Endothelial cell of umbilical vein (primary cell): ENCODE results near the gene DDX39A. TPM values are rescaled to one million over a fixed set of nuclear protein-coding genes. Genes with fewer than 3 reads are reported as not detected.

ENCODE experiments used
- BruUV-seq: library from RNA; stranded (reverse); fragments of 400-500 nt; replicated peaks from 2 replicates; lab custom pipeline; 2021; lab: Mats Ljungman, UMichigan
- CTCF ChIA-PET: fragments of 300-600, 350-600 bp; sonication (Branson Sonifier 250); formaldehyde crosslinking; loops from one replicate; lab custom pipeline; 2021; ENCODE audit warnings: antibody characterized with exemption, inconsistent platforms; lab: Charles Lee
- POLR2A ChIA-PET: fragments of 300-600, 350-600 bp; sonication (Branson Sonifier 250); formaldehyde crosslinking; loops from one replicate; lab custom pipeline; 2021; ENCODE audit warnings: antibody characterized with exemption, inconsistent platforms; lab: Charles Lee
- DNase-seq: peaks from one replicate; pipeline ENCODE4 v3.0.0-alpha.2; 2011; ENCODE audit warnings: low read depth, low spot score
- FAIRE-seq: peaks from 2 replicates; lab custom pipeline; 2011; peaks lifted over from hg19 to GRCh38; lab: Jason Lieb, UNC
- H2AFZ ChIP-seq: 2 replicates; pipeline ENCODE4 v1.6.0; 2012; ENCODE audit warnings: low read depth, low read length, control low read depth, inconsistent platforms
- H3K27ac ChIP-seq: 2 replicates; pipeline ENCODE4 v1.5.1; 2011; ENCODE audit warnings: low read depth, mild to moderate bottlenecking, control low read depth, low read length, moderate library complexity; ENCODE audit not compliant: insufficient read depth
- H3K27me3 ChIP-seq, 2 experiments: 2 replicates each; pipeline versions ENCODE4 v1.6.0 to v1.6.1; 2011; ENCODE audit warnings: low read length in 2 of 2, mixed read lengths in 1 of 2; ENCODE audit not compliant: control insufficient read depth in 2 of 2, insufficient read depth in 2 of 2
- H3K36me3 ChIP-seq, 2 experiments: 2 replicates in 1 of 2; 3 replicates in 1 of 2; pipeline ENCODE4 v1.5.1; 2011; ENCODE audit warnings: low read length in 2 of 2, mild to moderate bottlenecking in 1 of 2, moderate library complexity in 1 of 2; ENCODE audit not compliant: control insufficient read depth in 2 of 2, insufficient read depth in 2 of 2; ENCODE audit errors: extremely low read depth in 1 of 2
- H3K4me1 ChIP-seq: 3 replicates; pipeline ENCODE4 v1.5.1; 2011; ENCODE audit warnings: mild to moderate bottlenecking, low read length; ENCODE audit not compliant: control insufficient read depth, insufficient read depth; ENCODE audit errors: extremely low read depth
- H3K4me2 ChIP-seq: 2 replicates; pipeline ENCODE4 v1.6.1; 2011; ENCODE audit warnings: low read length, control low read depth, mixed read lengths; ENCODE audit not compliant: insufficient read depth
- H3K4me3 ChIP-seq, 3 experiments: fragments of 200-600 bp in 1 of 3; sonication (generic), shearing (Covaris generic) in 1 of 3; replicated peaks in 1 of 3; 2 replicates each; pipeline ENCODE4 v1.5.1; 2011 to 2016; ENCODE audit warnings: control low read depth in 3 of 3, low read length in 3 of 3, mild to moderate bottlenecking in 2 of 3, inconsistent platforms in 1 of 3, low read depth in 1 of 3, moderate library complexity in 1 of 3; ENCODE audit not compliant: insufficient read depth in 1 of 3
- H3K79me2 ChIP-seq: 2 replicates; pipeline ENCODE4 v1.6.0; 2012; ENCODE audit warnings: low read length, inconsistent platforms; ENCODE audit not compliant: control insufficient read depth, insufficient read depth
- H3K9ac ChIP-seq: replicated peaks from 2 replicates; pipeline ENCODE3; 2011; ENCODE audit warnings: low read length, control low read depth; ENCODE audit not compliant: insufficient read depth; ENCODE audit errors: extremely low read depth
- H3K9me1 ChIP-seq: replicated peaks from 3 replicates; pipeline ENCODE4 v1.6.0; 2011; ENCODE audit warnings: mild to moderate bottlenecking, low read length; ENCODE audit not compliant: control insufficient read depth, insufficient read depth; ENCODE audit errors: extremely low read depth
- H3K9me3 ChIP-seq: replicated peaks from 2 replicates; pipeline ENCODE4 v1.5.1; 2012; ENCODE audit warnings: low read length, inconsistent platforms; ENCODE audit not compliant: control insufficient read depth, insufficient read depth
- H4K20me1 ChIP-seq: replicated peaks from 2 replicates; pipeline ENCODE3; 2011; ENCODE audit warnings: mild to moderate bottlenecking, low read length; ENCODE audit not compliant: control insufficient read depth, insufficient read depth; ENCODE audit errors: extremely low read depth
- CTCF ChIP-seq, 2 donors: IDR thresholded peaks; 1 replicate in 1 of 2; 2 replicates in 1 of 2; pipeline ENCODE4 v1.5.1; 2011; ENCODE audit warnings: low read length in 2 of 2, mild to moderate bottlenecking in 2 of 2, moderate library complexity in 2 of 2, control low read depth in 1 of 2, inconsistent platforms in 1 of 2, low read depth in 1 of 2; ENCODE audit not compliant: insufficient read depth in 1 of 2; ENCODE audit errors: extremely low read depth in 1 of 2
- EZH2 ChIP-seq: IDR thresholded peaks from 2 replicates; pipeline ENCODE4 v1.6.1; 2012; ENCODE audit warnings: borderline replicate concordance, low read depth, mild to moderate bottlenecking, moderate library complexity, low read length, inconsistent platforms; ENCODE audit not compliant: severe bottlenecking
- FOS ChIP-seq: IDR thresholded peaks from 2 replicates; pipeline ENCODE4 v1.6.1; 2011; ENCODE audit warnings: mild to moderate bottlenecking, low read length, moderate library complexity, borderline replicate concordance; ENCODE audit not compliant: insufficient read depth
- JUN ChIP-seq: IDR thresholded peaks from 2 replicates; pipeline ENCODE4 v1.6.1; 2011; ENCODE audit warnings: borderline replicate concordance, low read depth; ENCODE audit not compliant: insufficient read length, insufficient read depth
- MAX ChIP-seq: IDR thresholded peaks from 2 replicates; pipeline ENCODE4 v1.6.1; 2011; ENCODE audit not compliant: insufficient read depth, insufficient read length
- POLR2AphosphoS5 ChIP-seq: IDR thresholded peaks from 2 replicates; pipeline ENCODE4 v1.6.1; 2012; ENCODE audit warnings: low read depth, mild to moderate bottlenecking, control low read depth, low read length, moderate library complexity; ENCODE audit not compliant: insufficient read depth
- dilution Hi-C: fragments of 300-500 bp; cut with MboI; formaldehyde crosslinking; loops from one replicate; pipeline ENCODE4 v1.15.0; 2019; ENCODE audit warnings: low sequenced_read_pairs; ENCODE audit not compliant: extremely low pct_ligation_motif_present
- intact Hi-C: fragments of 100-400 bp; cut with micrococcal nuclease; formaldehyde crosslinking; loops from one replicate; pipeline ENCODE4 v1.10.0; 2022
- polyA plus RNA-seq, 4 experiments: library from polyadenylated mRNA; depleted of rRNA in 3 of 4; stranded (reverse) in 3 of 4; unstranded in 1 of 4; fragments of >200 nt; gene quantifications; 2 replicates each; pipeline versions ENCODE4 v1.2.1 to v1.2.3, GENCODE V29; 2011 to 2012; ENCODE audit warnings: missing spikeins in 1 of 4
- total RNA-seq: library from RNA; stranded (reverse); gene quantifications from 2 replicates; pipeline ENCODE4 v1.2.3, GENCODE V29; 2021

The DDX39A gene
- total and polyA plus RNA-seq, 2 donors (not counting 3 experiments of a cell fraction or from before 2014, with no cell fraction given), result 157 to 158 TPM

- peaks cover 7% of the 10 kb centered on the region for H3K79me2 ChIP-seq
Measured at GRCh38 chr19:14381689-14382474, 37.3 kb downstream of the DDX39A start.

More at GRCh38 chr19:14381689-14382474, 37.3 kb downstream of the DDX39A start:
- no peak for DNase-seq
- H3K9me1 ChIP-seq, result no peaks in the 10 kb centered on the region
- FAIRE-seq, result no peak
- peak overlapping the region; percentile 26 to 65 (median 53) for H3K4me3 ChIP-seq
- no peaks in the 10 kb centered on the region for H3K9me3 ChIP-seq
- BruUV-seq, result TSS peak; percentile 77
- H3K4me1 ChIP-seq, result peaks cover 15% of the 10 kb centered on the region
- no peak for TF ChIP-seq FOS
- TF ChIP-seq EZH2, result no peak
- TF ChIP-seq CTCF (IDR thresholded peaks at IDR 0.05; ENCODE audit: extremely low read depth in 1 of 2, insufficient read depth in 1 of 2, low read depth in 1 of 2, low read length in 2 of 2), result no peak
- no peak for TF ChIP-seq POLR2AphosphoS5
- TF ChIP-seq JUN, result no peak
- TF ChIP-seq MAX, result no peak
- peak overlapping the region; percentile 90 for H2AFZ ChIP-seq
- POLR2A ChIA-PET, result interaction anchor here (0.6 kb wide), 2 partner anchors 9 to 32 kb away, joined by 4 to 5 read pairs; no protein-coding TSS in a partner anchor
- no peak overlapping the region for H3K27ac ChIP-seq
- CTCF ChIA-PET, result interaction anchor here (1.5 to 1.7 kb wide), 3 partner anchors 18 to 33 kb away, joined by 3 to 6 read pairs (median 5); no protein-coding TSS in a partner anchor
- peak overlapping the region; percentile 28 for H3K9ac ChIP-seq
- H3K27me3 ChIP-seq, result no peaks in the 10 kb centered on the region
- H3K36me3 ChIP-seq, result no peaks in the 10 kb centered on the region
- dilution Hi-C loops (no loop called here), intact Hi-C loops (no loop called here)
- H4K20me1 ChIP-seq, result no peaks in the 10 kb centered on the region
- H3K4me2 ChIP-seq, result peak overlapping the region; percentile 83
